HG03064 (cell line): ENCODE results near the gene ANKAR.
"Not testable (repeated sequence)": the region's sequence is repeated elsewhere in the genome, so short reads cannot be mapped to it uniquely, and the experiment has no call there.

Experiments
- ATAC-seq: cut with Tn5 transposase; IDR thresholded peaks from one replicate; pipeline ENCODE4 v1.9.1; 2021; ENCODE audit warnings: low read depth; ENCODE audit not compliant: unreplicated experiment

ANKAR gene

DNA sequence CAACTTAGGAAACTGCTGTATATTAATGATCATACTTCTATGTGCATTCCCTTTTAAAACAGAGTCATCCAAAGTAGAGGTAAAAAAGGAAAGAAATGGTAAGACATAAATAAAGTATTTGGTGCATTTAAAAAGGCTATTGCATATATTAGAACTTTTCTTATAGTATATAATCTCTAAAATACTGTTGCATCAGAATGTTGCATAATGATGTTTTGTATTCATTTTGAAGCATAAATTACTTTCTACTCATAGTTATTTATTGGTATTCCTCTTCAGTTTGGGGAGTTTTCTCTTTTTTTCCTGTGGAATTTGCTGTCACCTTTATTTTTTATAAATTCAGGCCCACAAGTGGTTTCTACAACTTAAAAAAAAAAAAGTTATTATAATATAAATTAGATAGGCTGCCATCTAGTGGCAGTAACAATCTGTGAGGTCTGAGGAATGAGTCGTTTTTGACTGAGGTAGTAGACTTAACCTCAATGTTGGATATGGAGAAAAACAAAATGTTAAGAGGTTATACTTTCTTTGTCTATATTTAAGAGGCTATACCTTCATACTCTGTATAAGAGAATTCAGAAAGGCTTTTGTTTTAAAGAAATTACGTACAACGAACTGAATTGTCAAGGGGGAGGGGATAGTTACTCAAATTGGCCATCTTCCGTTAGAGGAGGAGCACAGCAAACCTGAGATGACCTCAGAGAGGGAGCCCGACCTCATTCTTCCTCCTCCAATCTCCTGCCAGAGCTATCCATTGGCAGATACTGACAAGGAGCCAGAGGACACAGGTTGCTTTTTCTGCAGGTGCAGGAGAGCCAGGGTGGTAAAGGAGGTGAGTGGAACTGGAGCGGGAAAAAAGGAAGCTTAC, 23.8 kb downstream of the ANKAR start:
- ATAC-seq, result no peak

DNA sequence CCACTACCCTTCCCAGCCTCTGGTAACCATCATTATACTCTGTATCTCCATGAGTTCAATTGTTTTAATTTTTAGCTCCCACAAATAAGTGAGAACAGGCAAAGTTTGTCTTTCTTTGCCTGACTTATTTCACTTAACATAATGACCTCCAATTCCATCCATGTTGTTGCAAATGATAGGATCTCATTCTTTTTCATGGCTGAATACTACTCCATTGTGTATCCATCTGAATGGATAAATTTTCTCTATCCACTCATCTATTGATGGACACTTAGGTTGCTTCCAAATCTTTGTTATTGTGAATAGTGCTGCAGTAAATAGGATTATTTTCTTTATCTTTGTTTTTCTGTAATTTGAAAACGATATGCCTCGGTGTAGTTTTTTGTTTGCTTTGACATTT, 26.2 kb downstream of the ANKAR start:
- no peak for ATAC-seq

DNA sequence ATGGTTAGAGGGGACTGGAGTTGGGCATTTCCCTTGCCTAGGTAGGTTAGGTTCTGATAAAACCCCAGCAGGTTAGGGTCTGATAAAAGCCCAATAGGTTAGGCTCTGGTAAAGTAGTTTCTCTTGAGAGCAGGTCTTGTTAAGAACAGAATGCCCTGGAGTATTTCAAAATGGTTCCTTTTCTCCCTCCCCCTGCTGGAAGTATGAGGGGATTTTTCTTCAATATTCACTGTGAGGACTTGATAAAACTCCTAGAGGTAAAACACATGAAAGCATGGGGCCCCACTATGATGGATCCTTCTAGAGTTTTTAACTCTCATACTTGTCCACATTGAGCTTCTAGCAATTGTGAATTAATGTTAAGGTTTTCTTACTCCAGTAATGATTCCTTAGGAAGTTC, 27.6 kb downstream of the ANKAR start:
- ATAC-seq, result no peak

DNA sequence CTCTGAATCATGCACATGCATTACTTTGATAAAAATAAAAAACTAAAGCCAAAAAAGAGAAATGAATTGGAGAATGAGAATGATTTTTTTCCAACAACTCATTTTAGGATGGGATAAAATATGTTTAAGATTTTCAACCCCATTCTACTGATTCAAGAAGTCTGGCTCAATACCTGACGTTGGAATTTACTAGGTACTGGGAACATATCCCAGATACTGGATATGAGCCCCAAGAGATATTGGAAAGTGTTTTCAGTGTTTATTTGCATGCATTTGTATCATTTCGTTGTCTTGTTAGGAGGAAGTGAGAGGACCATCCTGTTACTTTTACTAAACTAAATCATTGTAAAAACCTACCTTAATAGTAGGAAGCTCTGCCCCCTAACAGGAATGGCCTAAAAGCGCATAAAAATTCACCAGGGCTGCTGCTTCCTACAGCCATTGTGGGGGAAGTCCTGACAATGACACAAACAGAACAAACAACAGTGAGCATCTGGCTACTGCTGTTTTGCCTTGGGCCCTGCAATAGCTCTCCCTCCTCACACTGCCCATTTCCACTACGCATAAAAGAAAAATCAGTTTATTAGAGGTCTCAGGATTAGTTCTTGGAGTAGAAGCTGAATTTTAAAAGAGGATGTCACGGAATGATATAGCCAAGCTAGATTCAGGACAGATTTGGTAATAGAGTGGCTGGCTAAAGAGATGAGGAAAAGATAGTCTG, 35.2 kb downstream of the ANKAR start:
- no peak for ATAC-seq

DNA sequence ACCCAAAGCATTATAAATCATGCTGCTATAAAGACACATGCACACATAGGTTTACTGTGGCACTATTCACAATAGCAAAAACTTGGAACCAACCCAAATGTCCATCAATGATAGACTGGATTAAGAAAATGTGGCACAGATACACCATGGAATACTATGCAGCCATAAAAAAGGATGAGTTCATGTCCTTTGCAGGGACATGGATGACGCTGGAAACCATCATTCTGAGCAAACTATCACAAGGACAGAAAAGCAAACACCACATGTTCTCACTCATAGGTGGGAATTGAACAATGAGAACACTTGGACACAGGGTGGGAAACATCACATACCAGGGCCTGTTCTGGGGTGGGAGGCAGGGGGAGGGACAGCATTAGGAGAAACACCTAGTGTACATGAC, 43.1 kb downstream of the ANKAR start:
- not testable (repeated sequence) for ATAC-seq

DNA sequence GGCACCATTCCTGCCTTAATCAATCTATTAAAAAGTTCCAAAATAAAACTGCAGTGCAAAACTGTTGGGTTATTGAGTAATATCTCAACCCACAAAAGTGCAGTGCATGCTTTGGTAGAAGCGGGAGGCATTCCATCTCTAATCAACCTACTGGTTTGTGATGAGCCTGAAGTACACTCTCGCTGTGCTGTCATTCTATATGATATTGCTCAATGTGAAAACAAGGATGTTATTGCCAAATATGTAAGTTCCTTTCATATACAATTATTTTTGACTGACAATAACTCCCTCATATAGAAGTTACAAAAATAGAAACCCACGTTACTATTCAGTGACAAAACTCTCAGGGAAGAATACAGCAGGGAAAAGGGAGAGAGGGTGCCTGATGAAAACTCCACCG, 45.1 kb downstream of the ANKAR start:
- no peak for ATAC-seq

DNA sequence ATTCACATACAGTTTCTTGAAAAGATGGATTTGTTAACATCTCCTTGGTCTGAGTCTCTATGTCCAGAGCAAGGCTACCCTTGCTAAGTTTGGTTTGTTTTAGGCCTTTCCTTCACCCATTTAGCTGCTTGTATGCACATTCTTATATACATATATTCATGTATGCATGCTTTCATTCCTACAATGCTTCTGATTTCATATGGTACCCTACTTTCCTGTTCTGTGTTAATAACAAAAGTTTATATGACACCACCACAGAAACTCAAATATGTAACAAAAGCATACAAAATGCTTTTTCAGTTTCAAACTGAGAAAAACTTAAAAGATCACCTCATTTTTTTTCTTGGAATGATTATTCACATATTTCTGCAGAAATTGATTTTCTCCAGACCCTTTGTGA, 48.7 kb downstream of the ANKAR start:
- ATAC-seq, result no peak
